ENCODE measurements around the gene TNPO3.

The TNPO3 gene

GRCh38 chr7:128904381-128905197, 150.3 kb downstream of the TNPO3 start:
- DNase-seq = no peak
